NCI-H1105 treated with DMSO at 0.1 percent for 48 hours (cell line): Measurements from ENCODE around the gene EPHA6.
"Not testable (repeated sequence)": the region's sequence is repeated elsewhere in the genome, so short reads cannot be mapped to it uniquely, and the experiment has no call there.

ENCODE experiments used
- DNase-seq: peaks from one replicate; lab custom pipeline; 2025; lab: John Stamatoyannopoulos, UW

EPHA6 gene

GRCh38 chr3:97025612-97026011 is 211.2 kb downstream of the EPHA6 start:
- not testable (repeated sequence) for DNase-seq

DNA sequence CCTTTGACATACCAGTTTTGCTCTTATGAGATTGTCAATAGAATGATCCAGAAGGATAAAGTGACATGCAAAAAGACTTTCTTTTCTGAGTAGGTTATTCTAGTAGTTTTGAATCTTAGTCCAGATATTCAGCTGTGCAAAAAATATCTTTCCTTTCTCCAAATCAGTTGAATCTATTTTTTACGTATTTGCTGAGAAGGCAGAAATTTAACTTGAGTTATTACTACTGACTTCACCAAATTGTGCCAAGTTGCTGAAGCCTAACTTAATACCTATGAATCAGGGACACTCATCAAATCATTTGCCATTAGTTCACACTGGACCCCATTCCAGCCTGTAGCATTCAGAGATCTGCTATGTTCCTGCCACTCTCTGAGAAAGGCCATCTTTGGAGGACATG is 215.6 kb downstream of the EPHA6 start:
- DNase-seq, result no peak

DNA sequence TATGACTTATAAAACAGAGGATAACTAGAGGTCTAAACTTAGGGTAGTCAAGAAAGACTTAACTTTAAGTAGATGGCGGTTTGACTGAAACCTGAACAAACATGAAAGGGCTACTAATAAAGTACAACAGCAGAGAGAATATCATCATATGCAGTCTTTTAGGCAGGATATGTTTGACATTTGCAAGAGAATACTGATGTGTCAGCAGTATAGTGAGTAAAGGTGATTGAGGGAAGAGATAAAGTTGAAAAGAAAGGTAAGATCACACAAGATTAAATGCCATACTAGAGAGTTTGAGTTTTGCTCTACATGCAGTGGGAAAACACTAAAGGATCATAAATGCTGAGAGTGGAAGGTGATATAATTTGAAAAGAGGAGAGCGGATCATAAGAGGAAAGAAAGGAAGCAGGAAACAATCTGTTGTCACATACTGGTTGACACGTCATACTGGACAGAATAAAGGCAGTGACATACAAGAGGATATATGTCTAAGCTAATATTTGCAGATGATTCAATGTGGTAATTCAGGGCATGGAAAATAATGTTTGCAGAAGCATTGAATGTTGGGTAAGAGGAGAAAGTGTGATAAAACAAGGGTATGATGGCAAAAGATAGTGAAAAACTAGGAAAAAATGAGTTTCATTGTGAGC is 223.0 kb downstream of the EPHA6 start:
- no peak for DNase-seq

DNA sequence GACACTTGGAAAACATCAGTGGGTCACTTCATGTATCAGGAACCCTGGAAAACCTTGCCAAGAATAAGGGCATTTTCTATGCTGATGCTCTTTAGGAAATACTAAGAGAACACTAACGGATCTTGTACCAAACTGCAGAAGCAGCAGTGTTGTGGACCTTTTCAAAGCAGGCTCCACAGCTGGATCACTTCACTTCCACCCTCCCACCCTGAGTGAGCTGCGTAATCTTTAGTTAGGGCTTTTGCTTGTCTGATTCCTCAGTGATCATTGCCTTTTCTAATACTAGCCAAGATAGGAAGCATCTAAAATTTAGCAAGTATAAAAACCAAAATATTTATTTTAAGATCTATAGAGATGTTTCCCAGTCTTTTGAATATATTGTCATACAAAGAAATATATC is 229.0 kb downstream of the EPHA6 start:
- DNase-seq, result no peak

GRCh38 chr3:97057365-97057764 is 243.0 kb downstream of the EPHA6 start:
- no peak for DNase-seq

GRCh38 chr3:97059168-97059567 is 244.8 kb downstream of the EPHA6 start:
- no peak for DNase-seq

GRCh38 chr3:97066531-97066930 is 252.1 kb downstream of the EPHA6 start:
- DNase-seq, result no peak

- DNase-seq, result no peak
Measured at GRCh38 chr3:97070302-97070701, 255.9 kb downstream of the EPHA6 start.

- DNase-seq, result no peak
Measured at GRCh38 chr3:97074546-97074945, 260.2 kb downstream of the EPHA6 start.

GRCh38 chr3:97076673-97077072 is 262.3 kb downstream of the EPHA6 start:
- DNase-seq, result no peak

GRCh38 chr3:97089621-97090020 is 275.2 kb downstream of the EPHA6 start:
- peak; percentile 95 for DNase-seq

- no peak for DNase-seq
Measured at GRCh38 chr3:97102641-97103040, 288.2 kb downstream of the EPHA6 start.

DNA sequence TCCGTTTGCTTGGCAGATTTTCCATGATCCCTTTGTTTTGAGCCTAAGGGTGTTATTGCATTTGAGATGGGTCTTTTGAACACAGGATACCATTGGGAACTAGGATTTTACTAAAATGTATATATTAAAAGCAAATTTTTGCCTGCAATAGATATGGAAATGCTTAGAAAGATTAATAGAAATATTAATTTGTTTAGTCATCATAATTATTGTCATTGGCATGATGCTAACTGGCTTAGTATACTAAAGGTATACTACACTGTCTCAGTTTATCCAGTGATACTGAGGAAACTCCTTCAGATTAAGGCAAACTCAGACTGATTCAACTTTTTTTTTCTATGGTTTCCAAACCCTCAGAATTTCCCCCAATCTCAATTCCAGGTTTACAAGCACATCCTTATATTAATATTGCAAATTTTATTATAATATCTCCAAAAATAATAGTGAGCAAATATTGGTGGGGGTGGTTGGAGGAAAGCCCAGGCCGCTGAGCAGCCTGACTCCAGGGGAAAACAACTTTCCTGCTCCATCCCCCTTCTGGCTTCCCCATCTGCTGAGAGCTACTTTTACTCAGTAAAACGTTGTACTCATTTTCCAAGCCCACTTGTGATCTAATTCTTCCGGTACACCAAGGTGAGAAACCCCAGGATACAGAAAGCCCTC is 291.7 kb downstream of the EPHA6 start:
- no peak for DNase-seq

DNA sequence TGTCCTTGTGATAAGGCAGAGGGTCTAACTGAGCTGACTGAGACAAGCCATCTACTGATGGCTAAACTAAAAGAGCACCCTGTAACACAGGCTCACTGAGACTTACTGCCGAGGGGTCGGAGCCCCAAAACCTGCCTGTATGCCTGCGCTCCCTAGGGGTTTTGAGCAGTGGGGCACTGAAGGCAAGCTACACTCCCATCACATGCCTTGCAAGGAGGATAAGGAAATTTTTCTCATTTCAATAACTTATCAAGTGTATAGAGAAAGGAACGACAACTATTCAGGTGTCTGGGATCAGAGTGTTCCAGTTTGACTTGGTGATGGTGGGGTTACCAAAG is 292.2 kb downstream of the EPHA6 start:
- DNase-seq, result no peak

- no peak for DNase-seq
Measured at GRCh38 chr3:97108136-97108535, 293.7 kb downstream of the EPHA6 start.

GRCh38 chr3:97111244-97111643 is 296.9 kb downstream of the EPHA6 start:
- DNase-seq, result no peak

DNA sequence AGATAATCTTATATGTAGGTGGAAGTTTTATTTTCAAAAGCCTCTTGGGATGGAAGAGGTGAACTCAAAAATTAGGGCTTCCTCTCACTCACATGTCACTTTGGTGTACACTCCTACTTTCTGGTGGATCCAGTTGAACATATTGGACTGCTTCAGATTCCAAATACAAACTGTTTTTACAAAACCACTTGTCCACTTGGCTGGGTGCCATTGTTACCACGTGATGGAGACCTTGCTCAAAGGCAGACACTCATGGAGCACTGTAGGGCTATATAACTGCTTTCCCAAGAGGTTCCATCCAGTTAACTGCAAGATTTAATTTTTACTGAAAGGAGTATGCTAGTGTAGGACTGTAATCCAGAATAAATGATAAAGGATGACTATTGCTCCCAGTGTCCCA is 307.0 kb downstream of the EPHA6 start:
- DNase-seq, result peak; percentile 23

DNA sequence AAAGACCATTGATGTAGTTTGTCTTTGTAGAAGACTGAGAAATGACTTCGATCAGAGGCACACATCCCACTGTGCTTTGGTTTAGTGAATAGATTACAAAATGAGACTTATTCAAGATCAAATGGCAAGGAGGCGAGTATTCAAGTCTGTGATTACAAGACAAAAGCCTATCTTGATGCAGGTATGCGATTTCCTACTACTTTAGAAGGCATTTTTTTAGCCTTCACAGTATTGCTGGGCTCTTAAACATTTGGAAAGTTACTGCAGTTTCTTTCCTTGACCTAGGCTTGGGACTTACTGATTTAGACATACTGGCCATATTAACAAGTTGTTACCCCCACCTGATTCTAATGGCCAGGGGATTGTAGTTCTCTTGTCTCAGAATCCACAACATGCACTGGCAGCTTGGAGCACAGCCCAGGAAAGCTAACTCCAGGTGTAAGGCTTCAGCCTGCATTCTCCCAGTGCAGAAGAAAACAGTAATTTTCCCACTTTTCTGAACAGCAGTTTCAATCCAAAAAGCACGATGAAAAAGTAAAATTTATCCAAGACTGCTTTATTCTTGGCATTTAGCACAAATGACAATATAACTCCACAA is 311.6 kb downstream of the EPHA6 start:
- no peak for DNase-seq

DNA sequence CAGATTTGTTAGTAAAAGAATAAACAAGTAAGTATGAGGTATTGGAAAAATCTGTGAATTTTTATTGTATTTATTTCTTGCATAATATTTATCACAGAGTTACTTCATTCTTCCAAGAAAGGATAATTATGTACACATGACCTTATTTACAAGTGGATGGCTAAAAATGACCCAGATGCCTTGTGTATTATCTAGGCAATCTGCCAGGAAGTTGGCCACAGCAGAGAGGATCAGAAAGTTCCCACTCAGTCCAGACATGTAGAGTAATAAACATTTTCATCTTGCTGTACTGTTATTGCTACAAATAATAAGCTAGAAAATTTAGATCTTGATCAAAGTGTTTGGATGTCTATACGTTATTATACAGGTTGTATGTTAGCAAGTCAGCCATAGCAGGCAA is 317.1 kb downstream of the EPHA6 start:
- DNase-seq, result peak; percentile 61

DNA sequence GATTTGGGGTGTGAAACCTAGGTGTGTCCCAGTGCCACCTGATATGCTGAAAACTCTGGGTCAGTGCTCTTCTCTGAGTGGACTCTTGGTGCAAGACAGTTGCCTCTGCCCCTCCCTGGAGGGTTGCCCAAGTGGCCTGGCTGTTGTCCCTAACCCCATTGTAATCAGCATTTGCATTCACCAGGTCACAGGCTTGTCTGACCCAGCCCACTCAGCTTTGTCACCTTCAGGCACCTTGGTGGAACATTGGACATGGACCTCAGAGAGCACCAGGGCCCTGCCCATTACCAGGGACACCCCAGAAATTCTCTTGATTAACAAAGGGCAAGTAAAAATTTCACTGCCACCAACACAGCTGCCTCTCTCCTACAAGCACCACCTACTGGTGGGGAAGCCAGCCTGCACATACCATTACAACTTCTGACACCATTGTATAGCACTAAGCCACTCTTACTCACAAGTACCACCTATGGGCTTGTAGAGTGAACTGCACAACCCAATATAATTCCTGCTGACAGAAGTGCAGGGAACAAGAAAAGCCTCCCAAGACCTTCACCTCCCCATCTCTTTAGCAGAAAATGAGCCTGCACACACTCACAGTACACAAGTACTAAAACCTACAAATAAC is 324.6 kb downstream of the EPHA6 start:
- DNase-seq, result no peak

DNA sequence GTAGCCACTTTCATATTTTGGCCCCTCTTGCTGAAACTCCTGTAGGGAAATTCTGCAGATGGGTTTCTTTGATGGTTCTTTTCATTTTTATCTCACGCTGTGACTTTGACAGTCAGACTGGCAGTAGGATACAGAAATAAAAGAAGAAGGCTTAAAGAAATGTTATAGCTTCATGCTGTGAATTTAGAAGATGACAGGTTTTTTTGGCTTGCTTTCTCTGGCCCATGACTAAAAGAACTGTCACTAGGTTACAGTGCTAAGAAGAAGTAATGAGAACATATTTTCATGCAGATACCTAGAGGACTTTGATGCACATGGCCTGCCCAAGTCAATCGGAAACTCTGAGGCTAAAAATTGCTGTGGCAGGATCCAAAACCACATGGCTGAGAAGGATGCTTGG is 334.5 kb downstream of the EPHA6 start:
- DNase-seq, result no peak

DNA sequence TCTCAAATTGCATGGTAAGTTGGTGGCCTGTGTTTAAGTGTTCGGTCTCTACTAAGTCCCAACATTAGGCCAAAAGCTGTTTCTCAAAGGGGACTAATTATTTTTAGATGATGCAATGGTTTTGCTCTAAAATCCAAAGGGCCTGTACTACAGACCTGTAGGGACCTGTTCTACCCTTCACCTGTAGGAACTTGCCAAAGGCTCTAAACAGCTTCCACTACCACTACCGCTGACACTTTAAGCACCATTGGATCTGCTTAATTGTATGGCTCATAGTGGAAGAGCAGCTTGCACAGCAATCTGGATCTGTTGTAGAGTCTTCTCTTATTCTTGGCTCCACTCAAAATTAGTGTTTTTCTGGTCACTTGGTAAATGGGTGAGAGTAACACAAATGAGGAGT is 346.8 kb downstream of the EPHA6 start:
- peak; percentile 35 for DNase-seq

DNA sequence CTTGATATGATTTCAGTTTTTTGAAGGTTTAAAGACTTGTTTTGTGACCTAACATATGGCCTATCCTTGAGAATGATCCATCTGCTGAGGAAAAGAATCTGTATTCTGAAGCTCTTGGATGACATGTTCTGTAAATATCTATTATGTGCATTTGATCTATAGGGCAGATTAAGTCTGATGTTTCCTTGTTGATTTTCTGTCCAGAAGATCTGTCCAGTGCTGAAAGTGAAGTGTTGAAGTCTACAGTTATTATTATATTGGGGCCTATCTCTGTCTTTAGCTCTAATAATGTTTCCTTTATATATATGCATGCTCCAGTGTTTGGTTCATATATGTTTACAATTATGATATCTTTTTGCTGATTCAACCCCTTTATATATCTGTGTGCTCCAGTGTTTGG is 362.8 kb downstream of the EPHA6 start:
- no peak for DNase-seq
